NOMO-1 (cell line): ENCODE measurements around the gene CTCF.

Experiments used
- DNase-seq, 2 experiments: peaks; one replicate each; lab custom pipeline; 2025; ENCODE audit not compliant: unreplicated experiment in 2 of 2; lab: John Stamatoyannopoulos, UW

The CTCF gene

DNA sequence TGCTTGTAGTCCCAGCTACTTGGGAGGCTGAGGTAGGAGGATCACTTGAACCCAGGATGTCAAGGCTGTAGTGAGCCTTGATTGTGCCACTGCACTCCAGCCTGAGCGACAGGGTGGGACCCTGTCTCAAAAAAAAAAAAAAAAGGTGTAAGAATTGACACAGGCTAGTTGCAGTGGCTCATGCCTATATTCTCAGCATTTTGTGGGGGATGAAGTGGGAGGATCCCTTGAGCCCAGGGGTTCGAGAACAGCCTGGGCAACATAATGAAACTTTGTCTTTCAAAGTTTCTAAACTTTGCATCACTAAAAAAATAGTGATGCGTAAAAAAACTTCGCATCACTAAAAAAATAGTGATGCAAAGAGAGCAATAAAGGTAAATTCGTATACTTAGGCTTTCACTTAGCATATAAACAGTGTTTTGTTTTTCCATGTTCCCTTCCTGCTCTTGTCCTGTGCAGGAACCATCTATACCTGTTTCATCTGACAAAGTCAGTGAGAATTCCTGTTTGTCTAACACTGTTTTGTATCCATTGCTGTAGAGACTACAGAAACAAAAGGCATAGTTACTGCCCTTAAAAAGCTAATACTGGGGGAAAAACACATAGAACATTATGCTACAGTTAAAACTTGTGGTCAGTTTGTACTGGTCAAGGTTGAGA is 32.1 kb downstream of the CTCF start:
- DNase-seq, result no peak

DNA sequence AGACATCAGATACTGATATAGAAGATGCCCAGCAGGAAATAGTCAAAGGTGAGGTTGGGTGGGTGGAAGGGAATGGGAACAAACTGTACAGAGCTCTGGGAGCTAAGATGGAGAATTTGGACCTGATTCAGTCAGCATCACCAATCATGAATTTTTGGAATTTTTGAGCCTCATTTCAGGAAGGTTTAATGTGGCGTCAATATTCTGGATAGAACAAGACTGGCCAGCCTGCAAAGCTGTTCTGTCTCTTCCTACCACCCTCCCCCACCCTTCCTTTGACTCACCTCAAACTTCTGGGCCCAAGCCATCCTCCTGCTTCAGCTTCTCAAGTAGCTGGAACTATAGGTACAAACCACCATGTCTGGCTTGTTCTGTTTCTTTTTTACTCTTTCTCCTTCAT is 32.6 kb downstream of the CTCF start:
- no peak for DNase-seq

DNA sequence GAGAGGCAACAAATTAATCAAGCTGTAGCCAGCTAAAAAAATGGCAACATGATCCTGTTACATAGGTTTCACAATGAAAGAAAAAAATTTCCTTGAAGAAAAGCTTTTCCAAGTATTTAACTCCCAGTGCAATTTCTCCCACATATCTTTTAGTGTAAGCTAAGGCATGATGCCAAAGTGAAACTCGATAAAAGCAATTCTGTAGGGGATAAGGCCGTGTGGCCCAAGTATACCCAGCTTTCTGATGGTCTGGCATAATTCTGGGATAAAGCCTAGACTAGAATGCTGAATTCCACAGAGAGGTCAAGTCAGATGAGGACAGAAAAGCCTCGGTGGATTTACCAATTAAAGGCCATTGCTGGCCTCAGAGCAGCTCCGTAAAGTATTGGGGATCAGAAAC is 36.2 kb downstream of the CTCF start:
- no peak for DNase-seq

DNA sequence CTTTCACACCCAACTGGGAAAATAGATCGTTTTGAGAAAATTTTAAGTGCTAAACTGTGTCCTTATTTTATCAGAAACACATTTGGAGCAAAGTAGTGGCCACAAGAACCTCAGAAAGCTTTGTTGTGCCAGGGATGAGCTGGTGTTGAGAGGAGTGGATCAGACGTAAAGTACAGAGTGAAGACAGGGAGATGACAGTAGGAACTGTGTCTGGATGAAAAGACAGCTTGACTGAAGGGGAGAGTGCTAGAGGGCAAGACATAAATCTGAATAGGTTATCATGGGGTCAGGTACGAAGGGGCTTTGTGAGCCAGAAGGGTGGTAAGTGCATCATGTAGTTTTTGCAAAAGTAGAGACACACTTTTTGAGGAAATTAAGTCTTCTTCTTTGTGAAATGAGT is 43.3 kb downstream of the CTCF start:
- DNase-seq, result no peak

DNA sequence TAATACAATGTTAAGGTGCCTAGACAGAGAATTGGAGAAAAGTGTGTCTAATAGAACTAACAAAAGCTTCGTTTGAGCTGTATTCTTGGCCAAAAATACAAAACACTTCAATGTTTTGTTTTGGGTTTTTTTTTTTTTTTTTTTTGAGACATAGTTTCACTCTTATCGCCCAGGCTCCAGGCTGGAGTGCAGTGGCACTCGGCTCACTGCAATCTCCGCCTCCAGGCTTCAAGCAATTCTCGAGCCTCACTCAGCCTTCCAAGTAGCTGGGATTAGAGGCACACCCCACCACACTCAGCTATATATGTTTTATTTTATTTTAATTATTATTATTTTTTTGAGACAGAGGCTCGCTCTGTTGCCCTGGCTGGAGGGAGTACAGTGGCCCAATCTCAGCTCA is 44.3 kb downstream of the CTCF start:
- no peak for DNase-seq

DNA sequence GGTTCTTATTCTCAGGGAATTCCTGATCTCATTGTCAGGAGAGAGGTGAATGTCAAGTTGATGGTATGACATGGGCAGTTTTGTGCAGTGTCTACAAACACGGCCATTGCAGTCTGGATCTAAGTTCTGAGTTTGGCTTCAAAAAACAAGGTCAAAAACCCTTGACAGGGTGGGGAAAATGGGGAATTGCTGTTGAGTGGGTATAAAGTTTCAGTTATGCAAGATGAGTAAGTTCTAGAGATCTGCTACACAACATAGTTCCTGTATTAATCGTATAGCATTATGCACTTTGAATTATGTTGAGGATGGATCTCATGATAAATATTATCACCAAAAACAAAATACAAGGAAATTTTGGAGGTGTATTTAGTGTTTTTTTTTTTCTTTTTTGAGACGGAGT is 46.0 kb downstream of the CTCF start:
- no peak for DNase-seq

DNA sequence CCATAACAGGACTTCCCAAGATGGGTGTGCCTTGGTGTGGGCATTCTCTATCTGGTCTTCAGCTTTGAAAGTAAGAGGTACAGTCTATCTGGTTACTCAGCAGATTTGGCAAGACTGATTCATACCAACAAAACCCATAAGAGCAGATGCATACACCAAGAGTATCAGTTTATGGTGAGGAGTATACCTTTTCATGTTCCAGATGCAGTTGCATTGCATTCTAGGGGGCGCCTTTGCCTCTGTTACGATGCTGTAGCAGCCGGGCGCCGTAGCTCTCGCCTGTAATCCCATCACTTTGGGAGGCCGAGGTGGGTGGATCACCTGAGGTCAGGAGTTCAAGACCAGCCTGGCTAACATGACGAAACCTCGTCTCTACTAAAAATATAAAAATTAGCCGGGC is 51.5 kb downstream of the CTCF start:
- no peak for DNase-seq

DNA sequence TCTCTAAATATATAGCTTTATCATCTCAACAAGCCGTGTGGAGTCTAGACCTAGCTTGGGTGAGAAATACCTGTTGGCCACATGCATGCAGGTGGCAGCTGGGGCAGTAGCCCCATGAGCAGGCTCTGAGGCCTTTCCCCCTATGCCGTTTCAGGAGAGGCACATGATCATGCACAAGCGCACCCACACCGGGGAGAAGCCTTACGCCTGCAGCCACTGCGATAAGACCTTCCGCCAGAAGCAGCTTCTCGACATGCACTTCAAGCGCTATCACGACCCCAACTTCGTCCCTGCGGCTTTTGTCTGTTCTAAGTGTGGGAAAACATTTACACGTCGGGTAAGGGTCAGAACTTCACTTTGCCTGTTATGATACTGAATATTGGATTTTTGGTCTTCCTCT is 65.9 kb downstream of the CTCF start:
- no peak for DNase-seq

DNA sequence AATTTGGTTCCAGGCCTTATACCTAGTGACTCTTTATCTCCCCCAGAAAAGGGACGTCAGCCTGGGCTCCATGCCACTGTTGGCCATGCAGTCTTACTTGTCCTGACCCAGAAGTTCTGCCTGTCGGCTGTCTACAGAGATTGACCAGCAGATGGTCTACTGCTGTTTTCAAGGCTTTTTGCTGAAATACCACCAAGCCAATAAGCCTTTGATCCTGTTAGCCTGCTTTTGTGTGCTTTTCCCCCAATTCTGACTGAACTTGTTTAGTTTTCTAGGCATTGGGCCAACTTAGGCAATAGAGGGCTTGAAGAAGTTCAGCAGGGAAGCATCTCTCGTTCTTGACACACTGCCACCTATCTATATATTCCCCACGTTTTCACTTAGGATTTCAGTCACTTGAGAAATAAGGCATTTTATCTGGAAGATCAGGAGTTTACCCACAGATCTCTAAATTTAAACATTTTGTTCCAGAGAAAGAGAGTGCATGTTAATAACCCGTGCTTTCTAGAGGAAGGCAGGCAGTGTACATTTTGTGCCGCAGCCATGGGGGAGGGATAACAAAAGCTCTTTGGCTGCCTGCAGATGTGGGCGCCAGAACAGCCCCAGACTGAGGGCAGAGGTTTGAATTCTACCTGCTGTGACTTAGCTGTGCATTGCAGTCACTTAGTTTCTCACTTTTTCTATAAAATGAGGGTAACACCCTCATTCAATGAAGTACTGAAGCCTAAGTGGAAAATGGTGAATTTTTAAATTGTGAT is 70.3 kb downstream of the CTCF start:
- DNase-seq, result no peak

DNA sequence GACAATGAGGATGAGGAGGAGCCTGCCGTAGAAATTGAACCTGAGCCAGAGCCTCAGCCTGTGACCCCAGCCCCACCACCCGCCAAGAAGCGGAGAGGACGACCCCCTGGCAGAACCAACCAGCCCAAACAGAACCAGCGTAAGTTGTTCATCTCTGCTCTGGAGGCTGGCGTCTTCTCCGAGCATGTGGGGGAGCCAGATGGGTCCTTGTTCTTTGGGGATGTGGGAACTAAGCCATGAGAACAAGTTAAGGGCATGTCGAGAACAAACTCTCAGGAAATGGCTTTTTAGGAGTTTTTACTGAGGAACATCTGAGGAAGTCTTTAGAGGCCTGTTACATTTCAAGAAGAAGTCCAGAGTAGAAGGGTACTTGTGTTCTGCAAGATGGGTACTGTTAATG is 74.4 kb downstream of the CTCF start:
- no peak for DNase-seq

DNA sequence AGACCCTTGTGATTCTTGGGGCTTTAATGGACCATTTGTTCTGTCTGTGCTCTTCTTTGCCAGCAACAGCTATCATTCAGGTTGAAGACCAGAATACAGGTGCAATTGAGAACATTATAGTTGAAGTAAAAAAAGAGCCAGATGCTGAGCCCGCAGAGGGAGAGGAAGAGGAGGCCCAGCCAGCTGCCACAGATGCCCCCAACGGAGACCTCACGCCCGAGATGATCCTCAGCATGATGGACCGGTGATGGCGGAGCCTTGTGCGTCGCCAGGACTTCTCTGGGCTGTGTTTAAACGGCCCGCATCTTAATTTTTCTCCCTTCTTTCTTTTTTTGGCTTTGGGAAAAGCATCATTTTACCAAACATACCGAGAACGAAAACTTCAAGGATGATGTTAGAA is 75.3 kb downstream of the CTCF start:
- DNase-seq, result no peak

DNA sequence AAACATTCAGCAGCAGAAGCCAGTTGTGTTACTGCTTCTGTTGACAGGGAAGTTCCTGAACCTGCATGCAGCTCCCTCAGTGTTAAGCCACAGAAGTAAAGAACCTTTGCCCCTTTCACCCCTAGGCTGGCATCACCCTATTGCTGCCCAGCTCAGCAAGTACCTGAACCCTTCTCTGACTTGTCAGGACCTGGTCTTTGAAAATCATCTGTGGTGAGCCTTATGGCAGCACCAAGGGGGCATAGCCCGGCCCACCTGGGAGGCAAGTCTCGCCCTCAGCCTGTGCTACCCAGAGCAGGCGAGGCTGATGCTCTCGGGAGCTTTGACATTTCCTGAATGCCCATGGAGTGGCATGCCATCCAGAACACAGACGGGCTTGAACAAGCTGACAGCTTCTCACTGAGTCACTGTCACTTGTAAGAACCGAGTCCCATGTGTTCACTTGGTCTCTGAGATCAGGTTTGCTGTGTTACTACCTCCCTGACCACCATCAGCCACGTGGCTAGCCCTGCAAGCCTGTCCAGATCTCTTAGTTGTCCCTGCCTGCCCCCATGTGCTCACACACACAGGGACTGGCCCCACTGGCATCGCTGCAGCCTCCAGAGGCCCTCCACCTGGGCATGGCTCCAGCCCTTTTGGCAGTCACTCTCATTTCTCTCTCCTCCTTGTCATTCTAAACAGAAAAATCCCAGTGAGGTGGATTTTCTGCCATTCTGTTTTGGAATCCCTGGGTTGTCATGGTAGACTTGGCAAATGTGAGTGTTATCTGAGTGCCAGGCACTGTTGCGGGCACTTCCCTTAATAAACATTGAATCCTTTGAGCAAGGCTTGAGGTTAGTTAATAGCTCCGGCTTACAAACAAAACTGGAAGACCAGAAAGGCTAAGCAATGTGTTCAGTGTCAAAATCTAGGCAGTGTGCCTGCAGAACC is 79.7 kb downstream of the CTCF start:
- no peak for DNase-seq

DNA sequence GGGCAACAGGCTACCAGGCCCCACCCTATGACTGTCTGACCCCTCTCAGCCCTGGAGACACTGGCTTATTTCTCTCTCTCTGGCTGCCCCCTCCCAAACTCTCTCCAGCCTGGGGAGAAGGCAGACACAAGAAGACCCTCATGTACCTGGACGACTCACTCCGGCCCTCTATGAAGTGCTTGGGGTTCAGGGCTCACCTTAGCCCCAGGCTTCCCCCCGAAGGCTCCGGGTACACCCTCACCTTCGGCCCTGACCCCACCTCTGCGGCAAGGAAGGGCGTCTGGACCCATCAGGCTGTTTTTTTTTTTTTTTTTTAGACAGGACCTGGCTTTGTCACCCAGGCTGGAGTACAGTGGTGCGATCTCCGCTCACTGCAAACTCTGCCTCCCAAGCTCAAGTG is 81.7 kb downstream of the CTCF start:
- no peak for DNase-seq

DNA sequence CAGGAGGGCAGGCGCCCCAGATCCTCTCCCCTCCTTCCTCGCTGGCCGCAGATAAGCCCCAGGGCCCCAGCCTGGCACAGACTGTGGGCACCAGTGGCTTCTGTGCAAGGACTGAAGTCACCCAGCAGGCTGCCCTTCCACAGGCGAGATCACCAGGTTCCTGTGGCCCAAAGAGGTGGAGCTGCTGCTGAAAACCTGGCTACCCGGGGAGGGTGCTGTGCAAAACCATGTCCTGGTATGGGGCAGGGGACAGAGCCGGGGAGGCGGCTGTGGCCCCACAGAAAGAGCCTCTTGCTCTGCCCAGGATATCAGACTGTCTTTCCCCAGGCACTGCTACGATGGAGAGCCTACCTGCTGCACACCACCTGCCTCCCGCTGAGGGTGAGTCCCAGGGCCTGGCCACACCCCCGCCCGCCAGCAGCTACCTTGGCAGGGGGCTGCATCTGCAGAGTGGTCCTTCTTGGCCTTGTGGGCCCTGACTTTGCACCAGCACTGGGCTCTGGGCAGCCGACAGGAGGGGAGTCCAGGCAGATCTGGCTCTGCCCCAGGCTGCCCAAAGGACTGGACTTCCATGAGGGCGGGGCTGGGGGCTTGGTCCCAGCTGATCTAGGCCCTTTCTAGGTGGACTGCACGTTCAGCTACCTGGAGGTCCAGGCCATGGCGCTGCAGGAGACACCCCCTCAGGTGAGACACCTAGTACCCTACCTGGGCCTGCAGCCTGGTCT is 83.2 kb downstream of the CTCF start:
- DNase-seq, result no peak

DNA sequence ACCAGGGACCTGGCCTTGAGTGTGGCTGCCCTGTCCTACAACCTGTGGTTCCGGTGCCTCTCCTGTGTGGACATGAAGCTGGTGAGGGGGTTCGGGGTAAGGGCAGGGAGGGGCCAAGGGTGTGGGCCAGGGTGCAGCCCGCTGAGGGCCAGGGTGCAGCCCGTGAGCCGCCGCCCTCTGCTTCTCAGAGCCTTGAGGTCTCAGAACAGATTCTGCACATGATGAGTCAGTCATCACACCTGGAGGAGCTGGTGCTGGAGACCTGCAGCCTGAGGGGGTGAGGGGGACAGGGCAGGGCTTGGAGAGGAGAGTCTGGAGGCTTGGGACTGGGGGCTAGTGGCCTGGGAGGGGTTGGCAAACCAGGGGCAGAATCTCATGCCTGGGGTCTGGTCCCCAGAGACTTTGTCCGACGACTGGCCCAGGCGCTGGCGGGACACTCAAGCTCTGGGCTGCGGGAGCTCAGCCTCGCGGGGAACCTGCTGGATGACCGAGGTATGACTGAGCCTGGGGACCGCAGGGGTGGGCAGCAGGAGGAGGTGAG is 84.9 kb downstream of the CTCF start:
- DNase-seq, result no peak

DNA sequence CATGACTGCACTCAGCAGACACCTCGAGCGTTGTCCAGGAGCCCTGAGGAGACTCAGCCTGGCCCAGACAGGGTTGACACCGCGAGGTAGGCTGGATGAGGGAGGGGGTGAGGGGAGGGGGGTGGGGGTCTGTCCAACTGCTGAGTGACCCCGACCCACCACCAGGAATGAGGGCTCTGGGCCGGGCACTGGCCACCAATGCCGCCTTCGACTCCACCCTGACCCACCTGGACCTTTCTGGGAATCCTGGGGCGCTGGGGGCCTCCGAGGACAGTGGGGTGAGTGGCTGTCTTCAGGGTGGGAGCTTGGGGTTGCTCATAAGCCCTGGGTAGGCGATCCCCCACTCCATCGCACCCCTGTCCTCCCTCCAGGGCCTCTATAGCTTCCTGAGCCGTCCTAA is 85.4 kb downstream of the CTCF start:
- DNase-seq, result no peak

DNA sequence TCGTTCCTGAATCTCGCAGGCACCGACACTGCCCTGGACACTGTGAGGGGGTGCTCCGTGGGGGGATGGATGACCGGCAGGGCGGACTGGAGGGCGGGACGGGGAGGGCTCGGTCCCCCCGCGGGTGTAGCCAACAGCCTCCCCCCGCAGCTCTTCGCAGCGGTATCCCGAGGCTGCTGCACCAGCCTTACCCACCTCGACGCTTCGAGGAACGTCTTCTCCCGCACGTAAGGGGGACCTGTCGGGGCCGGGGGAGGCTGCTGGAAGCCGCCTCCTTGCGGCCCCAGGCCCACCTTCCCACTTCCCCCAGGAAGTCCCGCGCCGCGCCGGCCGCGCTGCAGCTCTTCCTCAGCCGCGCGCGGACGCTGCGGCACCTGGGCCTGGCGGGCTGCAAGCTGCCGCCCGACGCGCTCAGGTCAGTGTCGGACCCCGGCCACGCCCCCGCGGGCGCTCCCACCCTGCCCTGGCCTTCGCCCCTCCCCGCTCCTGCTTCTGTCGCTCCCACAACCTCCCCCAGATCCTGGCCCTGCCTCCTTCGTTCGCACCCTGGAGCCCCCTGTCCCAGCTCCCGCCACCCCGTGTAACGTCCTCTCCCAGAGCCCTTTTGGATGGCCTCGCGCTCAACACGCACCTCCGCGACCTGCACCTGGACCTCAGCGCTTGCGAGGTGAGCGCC is 85.9 kb downstream of the CTCF start:
- DNase-seq, result no peak

DNA sequence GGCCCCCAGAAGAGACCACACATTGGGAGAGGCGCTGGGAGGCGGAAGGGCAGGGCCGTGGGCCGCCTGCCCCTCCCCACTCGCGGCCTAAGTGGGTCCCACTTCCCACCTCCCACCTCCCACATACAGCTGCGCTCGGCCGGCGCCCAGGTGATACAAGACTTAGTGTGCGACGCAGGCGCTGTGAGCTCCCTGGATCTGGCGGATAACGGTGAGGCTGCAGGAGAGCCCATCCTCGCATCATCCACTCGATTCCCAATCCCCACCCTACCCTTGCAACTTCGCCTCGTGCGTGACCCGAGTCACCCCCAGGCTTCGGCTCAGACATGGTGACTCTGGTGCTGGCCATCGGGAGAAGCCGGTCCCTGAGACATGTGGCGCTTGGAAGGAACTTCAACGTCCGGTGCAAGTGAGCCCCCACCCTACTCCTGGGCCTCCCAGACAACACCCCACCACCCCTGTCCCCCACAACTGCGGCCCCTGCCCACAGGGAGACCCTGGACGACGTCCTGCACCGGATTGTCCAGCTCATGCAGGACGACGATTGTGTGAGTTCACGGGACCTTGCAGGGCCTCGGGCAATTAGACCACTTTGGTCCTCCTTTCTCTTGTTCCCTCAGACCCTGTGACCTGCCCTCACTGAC is 86.6 kb downstream of the CTCF start:
- DNase-seq, result no peak

DNA sequence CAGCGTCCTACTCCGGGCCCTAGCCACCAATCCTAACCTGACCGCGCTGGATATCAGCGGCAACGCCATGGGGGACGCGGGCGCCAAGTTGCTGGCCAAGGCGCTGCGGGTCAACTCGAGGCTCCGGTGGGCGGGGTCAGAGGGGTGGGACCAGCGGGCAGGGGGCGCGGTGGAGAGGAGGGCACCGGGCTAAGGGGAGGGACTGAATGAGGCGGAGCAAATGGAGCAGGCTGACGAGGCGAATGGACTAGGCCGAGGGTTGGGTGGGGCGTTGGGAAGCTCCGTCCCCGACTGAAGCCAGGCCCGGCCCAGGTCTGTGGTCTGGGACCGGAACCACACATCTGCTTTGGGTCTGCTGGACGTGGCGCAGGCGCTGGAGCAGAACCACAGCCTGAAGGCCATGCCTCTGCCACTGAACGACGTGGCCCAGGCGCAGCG is 87.2 kb downstream of the CTCF start:
- no peak for DNase-seq

DNA sequence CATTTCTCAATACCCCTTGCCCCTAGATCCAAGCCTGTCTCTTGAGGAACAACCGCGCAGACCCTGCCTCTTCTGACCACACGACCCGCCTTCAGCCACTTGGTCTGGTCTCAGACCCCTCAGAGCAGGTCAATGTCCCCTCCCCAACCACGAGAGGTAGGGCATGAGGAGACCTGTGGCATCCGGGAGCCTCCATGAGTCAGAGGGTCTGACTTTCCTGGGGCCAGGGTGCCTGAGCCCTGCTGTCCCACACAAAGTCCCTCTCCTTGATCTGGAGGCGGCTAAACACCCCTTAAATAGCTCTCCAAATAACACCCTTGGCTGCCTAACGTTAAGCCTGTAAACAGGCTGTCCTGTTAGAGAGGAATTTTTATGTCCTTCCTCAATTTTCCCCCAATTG is 87.7 kb downstream of the CTCF start:
- DNase-seq, result no peak
